GM18505 (cell line): ENCODE results near the gene RNASET2.
"Not testable (repeated sequence)": the region's sequence is repeated elsewhere in the genome, so short reads cannot be mapped to it uniquely, and the experiment has no call there.

Experiments
- ATAC-seq: cut with Tn5 transposase; IDR thresholded peaks from one replicate; pipeline ENCODE4 v1.9.1; 2021; ENCODE audit not compliant: unreplicated experiment
- POLR2A ChIP-seq: IDR thresholded peaks from 4 replicates; pipeline ENCODE4 v1.6.1; 2011; ENCODE audit warnings: borderline replicate concordance; ENCODE audit not compliant: insufficient read depth, insufficient read length; ENCODE audit errors: extremely low read depth

Gene RNASET2

DNA sequence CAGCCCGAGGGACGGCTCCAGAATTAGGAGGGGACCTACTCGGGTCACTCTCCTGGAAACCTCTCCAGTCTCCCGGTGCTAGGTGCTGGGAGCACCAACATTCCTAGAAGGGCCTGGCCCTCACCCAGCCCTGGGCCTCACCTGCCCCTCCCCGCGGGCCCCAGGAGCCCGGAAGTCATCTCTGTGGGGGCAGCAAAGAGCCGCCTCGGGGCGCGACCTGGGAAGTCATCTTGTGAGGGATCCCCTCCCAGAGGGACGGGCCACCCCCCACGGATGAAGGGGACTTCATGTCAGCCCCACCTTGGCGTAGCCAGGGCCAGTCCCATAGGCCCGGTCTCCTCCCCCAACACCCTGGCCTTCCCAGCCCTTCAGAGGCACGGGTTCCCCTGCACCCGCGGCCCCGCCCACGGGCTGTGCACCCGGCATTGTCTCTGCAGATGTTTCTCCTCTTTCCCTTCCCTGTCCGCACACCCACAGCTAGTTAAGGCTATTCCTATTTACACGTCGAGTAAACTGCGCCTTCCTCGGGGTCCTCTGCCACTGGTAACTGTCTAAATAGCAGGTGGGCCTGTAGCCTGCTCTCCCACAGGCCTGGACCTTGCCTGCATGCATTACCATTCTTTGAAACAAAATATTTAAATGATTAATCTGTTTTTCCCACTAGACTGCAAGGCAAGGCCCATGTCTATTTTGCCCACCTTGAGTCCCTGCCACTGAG is 896 bp upstream of the RNASET2 start:
- peak; percentile 59 for TF ChIP-seq POLR2A
- ATAC-seq: peak; percentile 31

DNA sequence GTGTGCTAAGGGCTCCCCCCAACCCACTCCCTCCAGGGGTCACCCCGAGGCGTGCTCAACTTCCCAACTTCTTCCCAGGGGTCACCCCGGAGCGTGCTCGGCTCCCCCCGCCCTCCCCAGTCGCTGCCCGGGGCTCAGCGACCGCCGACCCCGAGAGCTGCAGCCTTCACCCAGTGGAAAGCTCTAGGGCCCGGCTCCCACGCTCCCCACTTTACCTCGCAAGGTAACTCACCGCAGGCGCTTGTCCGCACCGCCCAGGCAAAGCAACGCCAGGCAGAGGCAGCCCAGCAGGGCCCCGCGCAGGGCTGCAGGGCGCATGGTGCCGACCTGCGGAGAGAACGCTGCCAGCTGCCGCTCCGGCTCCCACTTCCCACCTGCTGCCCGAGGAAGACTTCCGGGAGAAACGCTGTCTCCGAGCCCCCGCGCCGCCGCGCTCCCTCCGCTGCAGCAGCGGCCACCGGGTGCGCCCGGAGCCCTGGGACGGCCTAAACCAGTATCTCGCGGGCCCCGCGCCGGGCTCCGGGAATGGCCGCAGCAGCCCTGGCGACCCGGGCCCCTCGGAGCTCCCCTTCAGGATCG is 396 bp downstream of the RNASET2 start:
- ATAC-seq: peak; percentile 3
- no peak for TF ChIP-seq POLR2A

DNA sequence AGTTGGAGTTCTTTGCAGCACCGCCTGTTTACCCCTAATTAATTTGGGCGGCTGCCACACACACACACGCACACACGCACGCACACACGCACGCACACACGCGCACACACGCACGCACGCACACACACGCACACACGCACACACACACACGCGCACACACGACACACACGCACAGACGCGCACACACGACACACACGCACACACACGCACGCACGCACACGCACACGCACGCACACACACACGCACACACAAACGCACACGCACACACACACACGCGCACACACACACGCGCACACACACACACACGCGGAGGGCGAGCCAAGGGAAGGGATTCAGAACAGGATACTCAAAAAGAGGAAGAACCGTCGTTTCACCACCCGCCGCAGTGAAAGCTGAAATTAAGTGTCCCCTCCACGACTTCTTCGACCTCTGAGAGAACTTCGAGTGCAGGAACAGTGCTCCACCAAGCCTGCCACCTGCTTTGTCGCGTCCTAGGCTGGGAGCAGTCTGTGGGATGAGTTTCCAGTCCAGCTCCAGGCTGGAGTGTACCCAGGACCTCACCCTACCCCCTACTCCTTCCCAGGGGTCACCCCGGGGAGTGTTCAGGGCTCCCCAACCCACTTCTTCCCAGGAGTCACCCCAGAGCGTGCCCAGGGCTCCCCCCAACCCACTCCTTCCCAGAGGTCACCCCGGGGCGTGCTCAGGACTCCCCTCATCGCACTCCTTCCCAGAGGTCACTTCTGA is 1.1 kb downstream of the RNASET2 start:
- peak; percentile 50 for TF ChIP-seq POLR2A
- no peak for ATAC-seq

DNA sequence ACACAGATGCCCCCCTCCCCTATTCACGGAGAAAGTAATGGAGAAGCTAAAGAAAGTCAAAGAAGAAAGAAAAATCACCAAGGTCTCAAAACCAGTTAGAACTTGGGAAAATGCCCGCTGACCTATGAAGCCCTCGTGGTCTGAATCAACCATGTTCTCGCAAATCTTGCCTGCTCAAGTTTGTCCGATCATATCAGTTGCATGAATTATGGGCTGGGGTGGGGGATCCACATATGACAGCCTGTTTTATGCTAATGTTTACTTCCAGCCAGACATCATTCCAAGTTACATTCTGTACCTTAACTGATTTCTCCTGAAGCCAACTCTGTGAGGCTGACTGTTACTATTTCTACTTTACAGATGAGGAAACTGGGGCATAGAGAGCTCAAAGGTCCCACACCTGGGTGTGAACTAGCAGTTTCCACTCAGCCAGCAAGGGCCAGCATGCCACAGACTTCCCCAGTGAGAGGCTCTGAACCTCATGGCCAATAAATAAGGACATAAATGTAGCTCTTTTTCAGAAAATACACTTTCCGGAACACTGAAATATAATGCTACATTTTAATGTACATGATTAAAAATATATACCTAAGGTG is 2.1 kb downstream of the RNASET2 start:
- TF ChIP-seq POLR2A: no peak

DNA sequence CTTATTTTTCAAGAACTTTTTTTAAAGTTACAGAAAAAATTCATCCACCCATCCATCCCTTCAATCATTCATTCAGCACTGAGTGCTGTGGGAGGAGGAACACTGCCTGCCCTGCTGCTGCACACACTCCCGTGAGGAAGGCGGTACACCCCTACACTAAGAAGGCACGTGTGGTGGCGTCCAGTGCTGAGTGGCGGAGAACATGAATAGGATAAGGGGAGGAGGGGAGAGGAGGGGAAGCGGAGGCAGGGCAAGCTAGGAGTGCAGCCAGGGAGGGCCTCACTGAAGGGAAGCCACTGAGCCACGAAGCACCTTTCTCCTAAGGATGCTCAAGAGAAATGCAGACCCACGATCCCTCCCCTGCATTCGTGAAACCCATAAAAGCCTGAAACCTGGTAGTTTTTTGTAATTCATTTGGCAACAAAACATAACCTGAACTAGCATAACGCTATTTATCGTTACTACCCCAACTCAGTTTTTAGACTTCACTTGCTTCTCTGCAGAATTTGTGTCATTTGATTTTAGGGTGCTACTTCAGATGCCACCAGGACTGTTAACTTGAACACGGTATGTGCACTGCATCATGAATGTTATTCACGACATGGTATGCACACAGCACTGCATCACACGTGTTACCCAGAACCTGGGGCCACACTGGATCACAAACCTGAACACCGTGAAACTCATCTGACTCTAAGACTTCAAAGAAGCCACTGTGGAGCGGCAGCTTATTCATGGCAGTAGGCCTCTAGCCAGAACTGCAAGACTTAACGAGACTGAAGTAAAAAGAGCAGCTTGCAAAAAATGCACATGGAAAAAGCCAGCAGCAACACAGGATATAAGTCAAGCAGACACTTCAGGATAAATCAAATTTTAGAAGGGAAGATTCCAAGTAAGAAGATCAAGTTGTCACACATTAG is 3.5 kb downstream of the RNASET2 start:
- ATAC-seq: no peak
- TF ChIP-seq POLR2A: no peak

More for the DNA sequence above, 2.1 kb downstream of the RNASET2 start:
- no peak for ATAC-seq

DNA sequence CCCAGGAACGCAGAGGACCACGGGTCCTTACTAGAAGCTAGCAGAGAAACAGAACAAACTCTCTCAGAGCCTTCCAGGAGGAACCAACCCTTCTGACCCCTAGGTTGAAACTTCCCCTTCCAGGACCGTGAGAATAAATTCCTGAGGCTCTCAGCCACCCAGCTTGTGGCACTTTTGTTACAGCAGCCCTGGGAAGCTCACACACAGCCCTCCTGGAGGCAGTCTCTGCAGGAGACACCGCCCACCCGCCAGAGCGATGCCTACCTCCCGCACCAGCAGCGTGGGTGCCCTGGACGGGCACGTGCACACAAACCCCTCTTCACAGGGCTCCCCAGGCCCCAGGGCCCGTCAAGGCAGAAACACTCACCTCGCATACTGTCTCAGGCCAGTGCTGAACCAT is 4.2 kb downstream of the RNASET2 start:
- TF ChIP-seq POLR2A: no peak
- no peak for ATAC-seq

DNA sequence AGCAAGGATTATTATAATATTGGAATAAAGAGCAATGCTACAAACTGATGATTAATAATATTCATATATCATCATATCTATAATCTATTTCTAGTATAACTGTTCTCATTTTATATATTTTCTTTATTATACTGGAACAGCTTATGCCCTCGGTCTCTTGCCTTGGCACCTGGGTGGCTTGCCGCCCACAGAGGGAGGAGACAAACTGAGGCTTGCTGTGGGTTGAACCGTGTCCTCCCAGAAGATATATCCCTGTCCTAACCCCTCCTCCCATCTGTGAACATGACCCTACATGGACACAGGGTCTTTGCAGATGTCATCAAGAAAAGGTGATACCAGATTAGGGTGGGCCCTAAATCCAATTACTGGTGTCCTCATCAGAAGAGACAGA is 4.7 kb downstream of the RNASET2 start:
- ATAC-seq: no peak
- TF ChIP-seq POLR2A: no peak

DNA sequence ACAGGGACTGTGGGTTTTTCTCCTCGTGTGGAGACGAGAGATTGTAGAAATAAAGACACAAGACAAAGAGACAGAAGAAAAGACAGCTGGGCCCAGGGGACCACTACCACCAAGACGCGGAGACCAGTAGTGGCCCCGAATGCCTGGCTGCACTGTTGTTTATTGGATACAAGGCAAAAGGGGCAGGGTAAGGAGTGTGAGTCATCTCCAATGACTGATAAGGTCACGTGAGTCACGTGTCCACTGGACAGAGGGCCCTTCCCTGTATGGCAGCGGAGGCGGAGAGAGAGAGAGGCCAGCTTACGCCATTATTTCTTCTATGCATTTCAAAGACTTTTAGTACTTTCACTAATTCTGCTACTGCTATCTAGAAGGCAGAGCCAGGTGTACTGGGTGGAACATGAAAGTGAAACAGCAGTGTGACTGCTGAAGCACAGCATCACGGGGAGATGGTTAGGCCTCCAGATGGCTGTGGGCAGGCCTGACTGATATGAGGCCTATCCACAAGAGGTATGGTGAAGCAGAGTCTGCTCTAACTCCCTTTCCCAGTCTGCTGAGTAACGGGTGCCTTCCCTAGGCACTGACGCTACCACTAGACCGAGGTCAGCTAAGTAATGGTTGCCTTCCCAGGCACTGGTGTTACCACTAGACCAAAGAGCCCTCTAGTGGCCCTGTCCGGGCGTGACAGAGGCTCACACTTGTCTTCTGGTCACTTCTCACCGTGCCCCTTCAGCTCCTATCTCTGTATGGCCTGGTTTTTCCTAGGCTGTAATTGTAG is 5.3 kb downstream of the RNASET2 start:
- ATAC-seq: peak; percentile 89
- TF ChIP-seq POLR2A: peak; percentile 54

DNA sequence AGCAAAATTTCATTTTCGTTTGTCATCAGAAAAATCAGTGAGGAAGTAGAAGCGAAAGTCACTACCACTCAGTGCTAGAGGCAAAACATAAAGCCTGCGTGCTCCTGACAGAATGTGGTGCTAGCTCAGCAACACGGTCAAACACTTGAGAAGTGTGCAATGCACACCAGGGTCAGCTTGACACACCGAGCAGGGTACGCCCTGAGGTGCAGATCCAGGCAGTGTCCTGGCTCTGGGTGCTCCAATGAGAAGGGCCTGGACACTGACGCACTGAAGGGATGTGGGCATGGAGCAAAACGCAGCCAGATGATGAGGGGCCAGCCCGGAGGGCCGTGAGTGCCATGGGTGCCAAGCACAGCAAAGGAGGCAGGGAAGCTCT is 5.9 kb downstream of the RNASET2 start:
- TF ChIP-seq POLR2A: no peak
- peak; percentile 38 for ATAC-seq

DNA sequence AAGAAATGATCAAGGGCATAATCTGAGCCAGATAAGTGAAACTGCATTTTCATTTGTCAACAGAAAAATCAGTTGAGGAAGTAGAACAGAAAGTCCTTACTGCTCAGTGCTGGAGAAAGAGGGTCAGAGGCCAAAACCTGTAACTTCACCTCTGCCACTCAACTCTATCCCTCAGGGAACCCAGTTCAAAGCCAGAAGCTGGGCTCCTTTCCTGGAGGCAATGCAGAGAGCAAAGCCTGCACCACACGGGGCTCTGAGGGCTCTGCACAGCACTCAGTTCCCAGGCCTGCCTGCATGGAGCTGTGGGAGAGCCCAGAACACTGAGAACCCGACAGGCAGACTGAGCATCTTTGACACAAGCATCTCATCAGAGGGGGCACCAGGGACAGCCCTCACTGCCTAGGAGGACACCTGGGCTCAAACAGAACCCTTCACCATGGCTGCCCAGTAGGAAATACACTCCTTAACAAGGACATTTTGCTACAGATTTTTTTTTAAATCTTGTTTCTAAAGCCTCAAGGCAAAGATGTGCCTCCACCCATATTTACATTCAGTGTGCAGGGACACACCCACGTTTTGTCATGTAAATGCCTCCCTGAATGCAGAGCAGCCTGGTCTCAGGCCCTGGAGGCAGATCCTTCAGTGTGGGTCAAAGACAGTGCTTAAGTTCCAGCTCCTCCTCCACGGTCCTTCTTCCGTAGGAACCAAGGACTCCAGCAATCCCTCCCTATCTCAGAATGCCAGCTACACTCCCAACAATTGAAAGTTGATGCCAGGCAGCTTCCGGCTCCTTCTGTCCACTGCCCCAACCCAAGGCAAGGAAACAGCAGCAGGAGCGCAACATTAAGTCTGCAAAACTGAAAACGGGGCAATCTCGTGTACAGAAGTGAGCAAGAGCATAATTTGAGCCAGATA is 6.6 kb downstream of the RNASET2 start:
- no peak for TF ChIP-seq POLR2A
- peak; percentile 0 for ATAC-seq

DNA sequence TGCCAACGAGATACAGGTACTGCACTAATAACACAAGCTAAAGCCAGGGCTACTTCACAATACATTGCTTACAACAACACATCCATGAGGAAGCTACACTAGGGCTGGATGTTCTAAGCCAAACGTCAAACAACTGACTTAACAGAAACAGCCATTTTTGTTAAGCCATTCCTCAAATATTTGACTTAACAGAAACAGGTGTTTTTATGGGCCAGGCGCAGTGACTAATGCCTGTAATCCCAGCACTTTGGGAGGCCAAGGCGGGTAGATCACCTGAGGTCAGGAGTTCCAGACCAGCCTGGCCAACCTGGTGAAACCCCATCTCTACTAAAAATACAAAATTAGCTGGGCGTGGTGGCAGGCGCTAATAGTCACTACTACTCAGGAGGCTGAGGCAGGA is 7.6 kb downstream of the RNASET2 start:
- ATAC-seq: not testable (repeated sequence)
